ENCODE data around the gene APC2. TPM values are rescaled to one million over a fixed set of nuclear protein-coding genes. Genes with fewer than 3 reads are reported as not detected.

APC2 gene
- polyA plus RNA-seq, 1 donor (not counting 4 experiments of a cell fraction or from before 2014, with no cell fraction given): 0.01 TPM

DNA sequence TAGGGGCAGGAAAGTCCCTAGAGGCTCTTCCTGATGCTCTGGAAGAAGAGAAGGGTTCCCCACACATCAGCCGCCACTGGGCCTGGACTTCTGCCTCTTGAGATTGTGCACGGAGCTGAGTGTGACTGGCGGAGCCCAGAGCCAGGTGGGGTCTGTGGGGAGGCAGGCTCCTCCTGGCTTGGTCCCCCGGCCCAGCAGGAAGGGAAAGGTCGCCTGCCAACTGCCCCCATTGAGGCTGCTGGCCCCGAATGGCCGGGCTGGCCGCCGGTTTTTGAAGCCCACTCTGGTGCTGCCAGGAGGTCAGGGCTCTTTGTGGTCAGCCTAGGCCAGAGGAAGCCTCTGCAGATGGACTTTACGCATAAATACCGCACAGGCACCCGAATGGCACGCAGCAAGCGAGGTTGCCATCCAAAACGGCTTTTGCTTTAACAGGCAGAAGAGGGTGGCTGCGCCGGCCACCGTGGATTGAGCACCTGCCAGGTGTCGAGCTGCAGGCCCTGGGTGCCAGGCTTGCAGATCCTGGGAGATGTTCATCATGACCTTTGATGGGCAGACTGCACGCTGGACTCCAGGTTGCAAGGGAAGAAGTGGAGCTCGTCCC lies 37.5 kb upstream of the APC2 start:
- no peak for FAIRE-seq
- dilution Hi-C loops (cut with MboI; ENCODE audit: extremely low pct_ligation_motif_present, low sequenced_read_pairs): no loop called here
- H3K27me3 ChIP-seq (ENCODE audit: control insufficient read depth, extremely low read depth, insufficient read depth, low read length): no peaks in the 10 kb centered on the region

DNA sequence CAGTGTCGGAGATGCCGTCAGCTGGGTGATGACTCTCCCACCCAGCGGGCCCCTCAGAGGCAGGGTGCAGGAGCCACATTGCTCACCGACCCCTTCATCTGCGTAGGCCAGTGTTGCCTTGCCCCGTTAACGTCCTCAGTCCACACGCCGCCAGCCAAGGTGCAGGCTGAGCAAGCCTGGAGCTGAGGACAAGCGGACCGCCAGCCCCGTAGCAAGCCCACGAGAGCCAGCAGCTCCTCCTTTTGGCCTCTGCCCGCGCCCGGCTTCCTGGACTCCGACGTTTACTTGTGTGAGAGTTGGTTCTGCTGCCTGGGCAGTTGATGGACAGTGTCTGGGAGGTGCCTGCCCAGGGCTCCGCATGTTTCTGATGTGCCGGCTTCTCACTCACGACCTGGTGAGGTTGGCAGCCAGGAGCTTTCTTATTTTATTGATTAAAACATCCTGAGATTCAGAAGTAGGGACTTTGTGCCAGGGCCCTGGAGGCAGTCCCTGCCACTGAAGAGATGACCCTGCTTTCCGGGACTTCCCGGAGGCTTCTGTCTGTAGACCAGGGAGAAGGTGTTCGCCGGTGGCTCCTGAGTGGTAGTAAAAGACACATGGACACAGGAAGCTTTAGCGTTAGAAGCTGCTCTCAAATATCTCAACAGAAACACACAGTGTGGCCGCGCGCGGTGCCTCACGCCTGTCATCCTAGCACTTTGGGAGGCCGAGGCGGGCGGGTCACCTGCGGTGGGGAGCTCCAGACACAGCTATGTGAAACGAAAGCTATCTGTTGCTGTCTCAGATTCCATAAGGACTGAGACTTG lies 36.7 kb upstream of the APC2 start:
- Histone ChIP-seq H3K36me3 (ENCODE audit: control insufficient read depth in 2 of 2, extremely low read depth in 1 of 2, insufficient read depth in 2 of 2, low read length in 2 of 2) (peaks cover 13 to 33% of the 10 kb centered on the region in 2 experiments), H3K9me3 (ENCODE audit: control insufficient read depth, low read depth, low read length) (no peaks in the 10 kb centered on the region), H3K4me1 (ENCODE audit: control insufficient read depth, extremely low read depth, insufficient read depth, low read length) (peaks cover 55% of the 10 kb centered on the region), H3K27me3 (ENCODE audit: control insufficient read depth, extremely low read depth, insufficient read depth, low read length) (no peaks in the 10 kb centered on the region), H3K9ac (ENCODE audit: control insufficient read depth, extremely low read depth, insufficient read depth, low read length) (no peak overlapping the region), H3K9me1 (ENCODE audit: control insufficient read depth, extremely low read depth, insufficient read depth, low read length) (peaks cover 4% of the 10 kb centered on the region), H2AFZ (ENCODE audit: control insufficient read depth, low read length) (no peak overlapping the region), H4K20me1 (ENCODE audit: control insufficient read depth, extremely low read depth, insufficient read depth, low read length) (peaks cover 80% of the 10 kb centered on the region), H3K4me3 (ENCODE audit: control insufficient read depth in 2 of 3, extremely low read depth in 1 of 3, insufficient read depth in 2 of 3, low read depth in 1 of 3, low read length in 3 of 3) (no peak overlapping the region), H3K4me2 (ENCODE audit: control insufficient read depth, extremely low read depth, insufficient read depth, low read depth, low read length) (no peak overlapping the region), H3K79me2 (ENCODE audit: control insufficient read depth, insufficient read depth, low read length) (peaks cover 95% of the 10 kb centered on the region), H3K27ac (ENCODE audit: control insufficient read depth, insufficient read depth, low read length) (no peak overlapping the region)
- FAIRE-seq (no peak), DNase-seq (ENCODE audit: low read depth, low spot score) (no peak)
- dilution Hi-C loops (cut with MboI; ENCODE audit: extremely low pct_ligation_motif_present, low sequenced_read_pairs): no loop called here
- TF ChIP-seq EZH2 (IDR thresholded peaks at IDR 0.05; ENCODE audit: low read length): no peak
- TF ChIP-seq, protein P1, sequence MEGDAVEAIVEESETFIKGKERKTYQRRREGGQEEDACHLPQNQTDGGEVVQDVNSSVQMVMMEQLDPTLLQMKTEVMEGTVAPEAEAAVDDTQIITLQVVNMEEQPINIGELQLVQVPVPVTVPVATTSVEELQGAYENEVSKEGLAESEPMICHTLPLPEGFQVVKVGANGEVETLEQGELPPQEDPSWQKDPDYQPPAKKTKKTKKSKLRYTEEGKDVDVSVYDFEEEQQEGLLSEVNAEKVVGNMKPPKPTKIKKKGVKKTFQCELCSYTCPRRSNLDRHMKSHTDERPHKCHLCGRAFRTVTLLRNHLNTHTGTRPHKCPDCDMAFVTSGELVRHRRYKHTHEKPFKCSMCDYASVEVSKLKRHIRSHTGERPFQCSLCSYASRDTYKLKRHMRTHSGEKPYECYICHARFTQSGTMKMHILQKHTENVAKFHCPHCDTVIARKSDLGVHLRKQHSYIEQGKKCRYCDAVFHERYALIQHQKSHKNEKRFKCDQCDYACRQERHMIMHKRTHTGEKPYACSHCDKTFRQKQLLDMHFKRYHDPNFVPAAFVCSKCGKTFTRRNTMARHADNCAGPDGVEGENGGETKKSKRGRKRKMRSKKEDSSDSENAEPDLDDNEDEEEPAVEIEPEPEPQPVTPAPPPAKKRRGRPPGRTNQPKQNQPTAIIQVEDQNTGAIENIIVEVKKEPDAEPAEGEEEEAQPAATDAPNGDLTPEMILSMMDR (optimal IDR thresholded peaks at IDR 0.05 in 1 of 3, IDR thresholded peaks at IDR 0.05 in 1 of 3, conservative IDR thresholded peaks at IDR 0.05 in 1 of 3; ENCODE audit: extremely low read depth in 1 of 3, insufficient read depth in 2 of 3, low read length in 3 of 3): no peak

More for the DNA sequence above, 37.5 kb upstream of the APC2 start:
- H3K9me3 ChIP-seq (ENCODE audit: control insufficient read depth, low read depth, low read length): no peaks in the 10 kb centered on the region
- peaks cover 4% of the 10 kb centered on the region for H3K9me1 ChIP-seq (ENCODE audit: control insufficient read depth, extremely low read depth, insufficient read depth, low read length)
- no peak overlapping the region for H3K27ac ChIP-seq (ENCODE audit: control insufficient read depth, insufficient read depth, low read length)
- no peak overlapping the region for H3K4me2 ChIP-seq (ENCODE audit: control insufficient read depth, extremely low read depth, insufficient read depth, low read depth, low read length)
- H2AFZ ChIP-seq (ENCODE audit: control insufficient read depth, low read length): no peak overlapping the region
- H3K36me3 ChIP-seq (ENCODE audit: control insufficient read depth in 2 of 2, extremely low read depth in 1 of 2, insufficient read depth in 2 of 2, low read length in 2 of 2): peaks cover 8 to 25% of the 10 kb centered on the region in 2 experiments
- H3K9ac ChIP-seq (ENCODE audit: control insufficient read depth, extremely low read depth, insufficient read depth, low read length): no peak overlapping the region
- no peak overlapping the region for H3K4me3 ChIP-seq (ENCODE audit: control insufficient read depth in 2 of 3, extremely low read depth in 1 of 3, insufficient read depth in 2 of 3, low read depth in 1 of 3, low read length in 3 of 3)
- TF ChIP-seq EZH2 (IDR thresholded peaks at IDR 0.05; ENCODE audit: low read length): no peak
- TF ChIP-seq, protein P1 (optimal IDR thresholded peaks at IDR 0.05 in 1 of 3, IDR thresholded peaks at IDR 0.05 in 1 of 3, conservative IDR thresholded peaks at IDR 0.05 in 1 of 3; ENCODE audit: extremely low read depth in 1 of 3, insufficient read depth in 2 of 3, low read length in 3 of 3): no peak
- peaks cover 92% of the 10 kb centered on the region for H3K79me2 ChIP-seq (ENCODE audit: control insufficient read depth, insufficient read depth, low read length)
- H3K4me1 ChIP-seq (ENCODE audit: control insufficient read depth, extremely low read depth, insufficient read depth, low read length): peaks cover 55% of the 10 kb centered on the region
- DNase-seq (ENCODE audit: low read depth, low spot score): no peak
- peaks cover 74% of the 10 kb centered on the region for H4K20me1 ChIP-seq (ENCODE audit: control insufficient read depth, extremely low read depth, insufficient read depth, low read length)
